GM18517 (cell line): ENCODE results near the gene TMEM88.
"Not testable (repeated sequence)": the region's sequence is repeated elsewhere in the genome, so short reads cannot be mapped to it uniquely, and the experiment has no call there.

ENCODE experiments used
- ATAC-seq: cut with Tn5 transposase; IDR thresholded peaks from one replicate; pipeline ENCODE4 v1.9.1; 2021; ENCODE audit warnings: mild to moderate bottlenecking, moderate library complexity; ENCODE audit not compliant: unreplicated experiment

The TMEM88 gene

DNA sequence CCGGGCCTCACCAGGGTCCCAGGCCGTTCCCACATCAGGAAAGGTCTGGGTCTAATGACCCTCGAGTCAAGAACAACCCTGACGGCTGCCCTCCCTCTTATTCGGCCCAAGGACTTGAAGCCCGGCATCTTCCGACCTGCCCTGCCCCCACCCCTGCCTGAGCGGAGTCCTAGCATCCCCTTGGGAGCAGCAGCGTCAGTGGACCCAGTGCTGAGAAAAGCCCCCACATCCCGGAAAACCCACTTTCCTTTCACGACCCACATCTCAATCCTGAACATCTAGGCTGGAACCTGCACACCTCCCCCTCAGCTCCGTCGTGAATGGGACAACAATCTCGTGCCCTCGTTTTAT, 769 bp downstream of the TMEM88 start:
- ATAC-seq = no peak

GRCh38 chr17:7856011-7856810, 1.3 kb downstream of the TMEM88 start:
- ATAC-seq = no peak

- ATAC-seq = peak; percentile 79
Measured at GRCh38 chr17:7856811-7857712, 2.2 kb downstream of the TMEM88 start, which contains the start of gene NAA38. Gene NAA38 (minus strand): TSS chr17:7857559. CDS start chr17:7857463, 96 bp downstream.

GRCh38 chr17:7857713-7858521, 3.1 kb downstream of the TMEM88 start, which contains the start of gene CYB5D1:
Gene CYB5D1 (plus strand): TSS chr17:7858003. CDS start chr17:7858135, 132 bp downstream.
- peak; percentile 41 for ATAC-seq

DNA sequence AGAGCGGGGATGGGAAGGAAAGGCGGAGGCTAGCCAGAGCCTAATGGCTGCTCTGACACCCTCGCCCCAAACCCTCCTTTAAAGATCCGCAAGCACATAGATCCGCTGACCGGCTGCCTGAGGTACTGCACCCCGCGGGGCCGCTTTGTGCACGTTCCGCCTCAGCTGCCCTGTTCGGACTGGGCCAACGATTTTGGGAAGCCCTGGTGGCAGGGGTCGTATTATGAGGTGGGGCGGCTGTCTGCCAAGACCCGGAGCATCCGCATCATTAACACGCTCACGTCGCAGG, 3.6 kb downstream of the TMEM88 start:
- no peak for ATAC-seq

- ATAC-seq = no peak
Measured at GRCh38 chr17:7859028-7859427, 4.2 kb downstream of the TMEM88 start.

DNA sequence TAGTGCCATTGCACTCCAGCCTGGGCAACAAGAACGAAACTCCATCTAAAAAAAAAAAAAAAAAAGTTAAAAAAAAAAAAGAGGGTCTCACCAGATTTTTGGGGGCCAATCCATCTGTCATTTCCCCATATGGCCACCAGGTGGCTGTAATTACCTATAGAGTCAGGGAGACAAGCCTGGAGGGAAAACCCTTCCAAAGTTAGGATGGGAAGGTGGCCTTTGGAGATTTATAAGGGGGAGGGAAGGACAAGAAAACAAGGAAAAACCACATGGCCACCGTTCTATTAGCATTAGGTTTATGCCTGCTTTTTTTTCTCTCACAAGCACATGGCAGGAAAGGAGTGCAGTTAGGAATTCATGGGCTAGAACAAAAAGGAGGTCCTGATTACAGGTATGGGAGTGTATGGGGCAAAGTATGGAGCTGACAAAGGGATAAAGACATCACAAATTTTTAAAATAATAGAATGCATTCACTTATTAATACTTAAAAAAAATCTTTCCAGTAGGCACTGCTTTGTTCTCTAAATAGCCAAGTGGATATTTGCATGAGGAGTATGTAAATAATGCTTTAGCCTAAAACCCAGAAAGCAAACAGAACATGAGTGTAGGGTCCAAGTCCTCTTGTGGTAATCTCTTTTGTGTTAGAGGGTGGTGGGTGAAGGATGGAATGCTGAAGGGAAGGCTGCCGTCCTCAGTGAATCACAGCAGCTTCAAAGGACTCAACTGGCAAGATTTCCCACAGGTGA, 8.0 kb downstream of the TMEM88 start:
- ATAC-seq = no peak

GRCh38 chr17:7864384-7864783, 9.5 kb downstream of the TMEM88 start:
- not testable (repeated sequence) for ATAC-seq

DNA sequence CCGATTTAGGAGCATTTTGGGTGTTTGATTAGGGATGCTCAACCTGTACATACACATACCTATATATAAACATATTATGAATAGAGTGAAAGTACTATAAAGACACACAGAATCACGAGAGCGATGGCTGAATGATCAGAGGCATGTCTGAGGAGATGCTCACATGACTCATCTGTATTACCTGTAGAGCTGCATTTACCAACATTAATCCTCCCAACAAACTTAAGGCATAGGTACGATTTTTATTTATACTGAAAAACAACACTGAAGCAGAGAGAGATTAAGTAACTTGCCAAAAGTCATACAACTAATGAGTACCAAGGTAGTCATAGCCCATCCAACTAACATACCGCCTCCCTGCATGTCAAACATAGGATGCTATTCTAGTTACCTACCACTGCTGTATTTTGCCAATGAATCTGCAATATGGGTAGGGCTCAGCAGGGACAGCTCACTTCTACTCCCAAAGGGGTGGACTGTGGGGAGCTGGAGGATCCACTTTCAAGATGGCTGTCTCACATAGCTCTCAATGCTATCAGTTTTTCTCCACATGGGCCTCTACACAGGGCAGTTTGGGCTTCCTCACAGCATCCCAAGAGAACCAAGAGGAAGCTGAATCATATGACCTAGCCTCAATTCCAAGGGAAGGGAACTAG, 10.3 kb downstream of the TMEM88 start:
- no peak for ATAC-seq

DNA sequence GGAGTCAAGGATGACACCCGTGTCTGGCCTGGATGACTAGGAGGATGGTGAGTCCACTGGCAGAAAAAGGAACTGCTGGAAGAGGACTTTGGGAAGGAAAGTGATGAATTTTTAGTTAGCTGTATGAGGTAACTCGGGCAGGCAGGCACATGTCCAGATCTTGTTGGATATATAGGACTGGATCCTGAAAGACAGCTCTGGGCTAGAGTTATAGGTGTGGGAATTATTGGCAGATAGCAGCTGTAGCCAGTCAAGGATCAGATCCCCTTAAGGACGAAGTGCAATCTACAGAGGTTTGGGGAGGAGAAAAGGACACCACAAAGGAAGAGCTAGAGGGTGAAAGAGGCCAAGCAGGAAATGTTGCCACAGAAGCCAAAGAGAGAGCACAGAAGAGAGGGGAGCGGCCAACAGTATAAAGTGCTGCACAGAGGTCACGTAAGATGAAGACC, 13.0 kb downstream of the TMEM88 start:
- no peak for ATAC-seq

- ATAC-seq = no peak
Measured at GRCh38 chr17:7873051-7873450, 18.2 kb downstream of the TMEM88 start.

GRCh38 chr17:7875804-7876370, 21.0 kb downstream of the TMEM88 start:
- ATAC-seq = no peak

DNA sequence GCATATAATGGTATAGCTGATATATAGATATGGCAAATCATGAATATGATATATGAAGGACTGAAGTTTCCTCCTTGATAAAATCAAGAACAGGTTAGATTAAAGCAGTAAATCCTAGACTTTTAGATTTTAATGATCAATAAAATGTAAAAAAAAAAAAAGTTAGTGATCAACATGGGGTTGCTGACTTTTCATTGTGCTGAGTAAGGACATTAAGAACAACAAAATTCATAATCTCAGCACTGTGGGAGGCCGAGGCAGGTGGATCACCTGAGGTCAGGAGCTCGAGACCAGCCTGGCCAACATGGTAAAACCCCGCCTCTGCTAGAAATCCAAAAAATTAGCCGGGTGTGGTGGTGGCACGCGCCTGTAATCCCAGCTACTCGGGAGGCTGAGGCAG, 23.4 kb downstream of the TMEM88 start:
- ATAC-seq = no peak

DNA sequence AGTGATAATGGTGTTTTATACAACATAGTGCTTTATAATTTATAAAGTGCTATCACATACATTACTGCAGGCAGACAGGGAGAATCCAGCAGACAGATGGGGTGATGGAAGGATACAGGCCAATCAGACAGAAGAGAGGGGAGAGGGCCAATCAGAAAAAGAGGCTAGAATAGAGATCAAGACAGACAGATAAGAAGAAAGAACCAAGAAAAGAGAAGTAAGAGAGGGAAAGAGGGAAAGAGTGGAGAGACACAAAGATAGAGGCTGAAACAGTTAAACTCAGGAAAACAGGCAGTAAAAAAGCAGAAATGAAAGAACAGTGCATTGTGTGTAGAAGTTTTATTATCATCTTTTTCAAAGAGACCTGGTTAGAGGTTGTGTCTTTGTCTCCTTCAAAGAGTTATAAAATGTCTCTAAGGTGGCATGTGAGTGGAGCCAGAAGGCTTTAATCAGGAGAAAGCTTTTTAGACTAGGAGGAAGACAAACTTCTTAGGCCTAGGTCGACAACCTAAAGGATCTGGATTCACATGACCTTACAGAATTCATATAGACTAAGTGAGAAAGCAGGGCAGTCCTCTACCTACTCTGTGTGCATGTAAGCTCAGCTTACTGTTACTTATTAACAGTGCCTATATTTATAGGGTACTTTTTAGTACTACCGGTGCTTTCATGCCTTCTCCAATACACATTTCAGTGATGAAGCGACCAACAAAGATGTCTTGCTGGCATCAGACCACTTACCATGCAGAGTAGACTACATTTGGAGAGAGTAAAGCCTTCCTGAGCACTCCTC, 25.4 kb downstream of the TMEM88 start:
- ATAC-seq = no peak

- no peak for ATAC-seq
Measured at GRCh38 chr17:7881276-7882054, 26.6 kb downstream of the TMEM88 start.

- ATAC-seq = no peak
Measured at GRCh38 chr17:7882068-7882467, 27.2 kb downstream of the TMEM88 start.

- no peak for ATAC-seq
Measured at GRCh38 chr17:7882629-7883028, 27.8 kb downstream of the TMEM88 start.

GRCh38 chr17:7883781-7884386, 29.0 kb downstream of the TMEM88 start:
- ATAC-seq = no peak
